Endothelial cell of umbilical vein (primary cell): Measurements from ENCODE around the gene RASGEF1C.

Experiments used
- FOS ChIP-seq: IDR thresholded peaks from 2 replicates; pipeline ENCODE4 v1.6.1; 2011; ENCODE audit warnings: mild to moderate bottlenecking, low read length, moderate library complexity, borderline replicate concordance; ENCODE audit not compliant: insufficient read depth
- JUN ChIP-seq: IDR thresholded peaks from 2 replicates; pipeline ENCODE4 v1.6.1; 2011; ENCODE audit warnings: borderline replicate concordance, low read depth; ENCODE audit not compliant: insufficient read length, insufficient read depth
- MYC ChIP-seq: IDR thresholded peaks from one replicate; pipeline ENCODE4 v1.6.1; 2011; ENCODE audit warnings: mild to moderate bottlenecking, low read depth, low read length
- POLR2A ChIP-seq: IDR thresholded peaks from 2 replicates; pipeline ENCODE4 v1.6.1; 2012; ENCODE audit warnings: low read depth, mild to moderate bottlenecking, control low read depth, low read length
- POLR2AphosphoS5 ChIP-seq: IDR thresholded peaks from 2 replicates; pipeline ENCODE4 v1.6.1; 2012; ENCODE audit warnings: low read depth, mild to moderate bottlenecking, control low read depth, low read length, moderate library complexity; ENCODE audit not compliant: insufficient read depth
- TF ChIP-seq, protein P1 (sequence below), 2 donors: IDR thresholded peaks; 1 replicate in 1 of 2; 2 replicates in 1 of 2; pipeline ENCODE4 v1.5.1; 2011; ENCODE audit warnings: low read length in 2 of 2, mild to moderate bottlenecking in 2 of 2, moderate library complexity in 2 of 2, control low read depth in 1 of 2, inconsistent platforms in 1 of 2, low read depth in 1 of 2; ENCODE audit not compliant: insufficient read depth in 1 of 2; ENCODE audit errors: extremely low read depth in 1 of 2

DNA sequence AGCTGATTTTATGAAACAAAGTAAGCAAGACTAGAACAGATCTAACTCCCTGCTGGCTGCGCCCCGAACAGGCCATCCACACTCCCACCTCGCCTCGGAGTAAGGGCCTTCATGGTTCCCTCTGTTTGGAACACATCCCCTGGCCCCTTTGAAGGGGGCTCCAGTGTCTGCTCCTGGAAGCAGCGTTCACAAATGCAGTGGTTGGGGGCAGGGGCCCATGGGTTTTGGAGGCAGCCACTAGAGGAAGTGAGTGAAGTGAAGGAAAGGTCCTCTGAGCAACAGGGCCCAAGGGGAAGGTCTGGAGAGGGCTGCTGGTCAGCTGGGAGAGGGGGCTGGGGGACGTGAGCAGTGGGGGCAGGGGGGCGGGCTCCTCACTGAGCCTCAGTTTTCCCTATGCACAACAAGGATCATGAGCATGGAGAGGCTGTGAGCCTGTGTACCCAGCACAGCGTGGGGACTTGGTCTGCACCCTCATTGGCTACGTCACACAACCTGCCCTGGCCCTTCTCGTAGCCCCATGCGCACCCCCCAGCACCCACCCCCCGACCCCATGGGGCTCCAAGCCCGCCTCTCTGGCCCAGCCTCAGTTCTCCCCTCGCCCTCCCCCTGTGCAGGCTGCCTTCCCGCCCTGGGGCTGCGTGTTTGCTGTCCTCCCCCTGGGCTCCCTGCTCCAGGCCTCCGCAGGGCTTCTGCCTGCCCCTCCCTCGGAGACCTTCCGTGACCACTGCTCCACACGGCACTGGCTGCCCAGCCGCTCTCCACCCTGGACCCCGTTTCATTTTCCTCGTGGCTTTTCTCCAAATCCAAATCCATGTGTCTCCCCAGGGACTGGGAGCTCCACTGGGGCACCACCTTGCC lies 39.5 kb downstream of the RASGEF1C start:
- TF ChIP-seq, protein P1, sequence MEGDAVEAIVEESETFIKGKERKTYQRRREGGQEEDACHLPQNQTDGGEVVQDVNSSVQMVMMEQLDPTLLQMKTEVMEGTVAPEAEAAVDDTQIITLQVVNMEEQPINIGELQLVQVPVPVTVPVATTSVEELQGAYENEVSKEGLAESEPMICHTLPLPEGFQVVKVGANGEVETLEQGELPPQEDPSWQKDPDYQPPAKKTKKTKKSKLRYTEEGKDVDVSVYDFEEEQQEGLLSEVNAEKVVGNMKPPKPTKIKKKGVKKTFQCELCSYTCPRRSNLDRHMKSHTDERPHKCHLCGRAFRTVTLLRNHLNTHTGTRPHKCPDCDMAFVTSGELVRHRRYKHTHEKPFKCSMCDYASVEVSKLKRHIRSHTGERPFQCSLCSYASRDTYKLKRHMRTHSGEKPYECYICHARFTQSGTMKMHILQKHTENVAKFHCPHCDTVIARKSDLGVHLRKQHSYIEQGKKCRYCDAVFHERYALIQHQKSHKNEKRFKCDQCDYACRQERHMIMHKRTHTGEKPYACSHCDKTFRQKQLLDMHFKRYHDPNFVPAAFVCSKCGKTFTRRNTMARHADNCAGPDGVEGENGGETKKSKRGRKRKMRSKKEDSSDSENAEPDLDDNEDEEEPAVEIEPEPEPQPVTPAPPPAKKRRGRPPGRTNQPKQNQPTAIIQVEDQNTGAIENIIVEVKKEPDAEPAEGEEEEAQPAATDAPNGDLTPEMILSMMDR (IDR thresholded peaks at IDR 0.05; ENCODE audit: extremely low read depth in 1 of 2, insufficient read depth in 1 of 2, low read depth in 1 of 2, low read length in 2 of 2), result no peak
- TF ChIP-seq POLR2A (no peak), POLR2AphosphoS5 (no peak), FOS (no peak), MYC (no peak), JUN (no peak)
